HuH-7.5 (cell line): ENCODE data around the gene FAM9C.

Source experiments
- DNase-seq: peaks from one replicate; pipeline ENCODE4 v3.0.0; 2011; ENCODE audit warnings: low spot score

FAM9C gene

GRCh38 chrX:13007519-13008188 lies 36.8 kb downstream of the FAM9C start:
- DNase-seq: no peak

DNA sequence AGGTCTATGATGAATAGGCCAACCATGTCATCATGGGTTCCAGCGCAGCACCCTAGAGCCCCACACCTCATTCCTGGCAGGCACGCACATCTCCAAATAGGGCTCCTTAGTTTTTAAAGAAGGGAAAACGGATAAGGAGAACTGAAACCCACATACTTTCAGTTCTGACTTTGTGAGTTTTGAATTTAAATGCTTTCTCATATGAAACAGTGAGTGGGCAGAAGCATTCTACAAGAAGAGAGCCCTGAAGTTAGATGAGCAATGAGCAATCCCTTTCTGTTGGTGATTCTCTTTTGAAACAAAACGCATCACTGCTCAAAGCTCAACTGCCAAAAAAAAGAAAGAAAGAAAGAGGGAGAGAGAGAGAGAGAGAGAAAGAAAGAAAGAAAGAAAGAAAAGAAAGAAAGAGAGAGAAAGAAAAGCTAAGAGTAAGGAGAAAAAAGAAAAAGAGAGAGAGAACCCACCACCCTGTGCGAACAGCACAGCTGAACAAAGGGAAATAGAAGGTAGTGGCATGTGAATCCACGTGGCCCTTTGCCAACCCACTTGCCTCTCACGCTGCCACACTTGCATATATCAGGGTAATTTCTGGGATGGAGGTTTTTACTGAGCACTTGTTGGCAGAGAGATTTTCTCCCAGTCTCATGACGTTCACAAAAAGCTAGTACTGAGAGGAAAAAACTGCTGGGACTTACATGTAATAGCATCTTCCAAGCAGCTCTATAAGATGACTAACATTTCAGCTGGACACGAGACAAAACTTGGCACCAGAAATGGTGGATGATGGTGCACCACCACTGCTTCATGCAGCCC lies 38.6 kb downstream of the FAM9C start:
- no peak for DNase-seq

GRCh38 chrX:13001961-13002671 lies 42.3 kb downstream of the FAM9C start:
- DNase-seq: no peak

DNA sequence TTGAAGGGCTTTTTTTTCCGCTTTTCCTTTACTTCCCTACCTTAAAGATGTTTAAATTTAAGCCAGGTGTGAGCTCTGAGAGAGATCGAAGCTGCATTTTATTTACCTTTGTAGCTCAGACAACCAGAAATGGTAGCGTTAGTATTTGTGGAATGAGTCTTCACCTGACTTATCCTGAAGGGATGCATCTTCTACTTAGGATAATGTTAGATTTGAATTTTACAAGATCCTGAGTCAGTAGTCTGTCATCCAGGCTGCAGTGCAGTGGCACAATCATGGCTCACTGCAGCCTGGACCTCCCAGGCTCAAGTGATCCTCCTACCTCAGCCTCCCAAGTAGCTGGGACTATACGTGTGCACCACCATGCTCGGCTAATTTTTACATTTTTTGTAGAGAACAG lies 43.3 kb downstream of the FAM9C start:
- DNase-seq: no peak

- no peak for DNase-seq
Observed at GRCh38 chrX:13000301-13000811, 44.1 kb downstream of the FAM9C start.

- no peak for DNase-seq
Observed at GRCh38 chrX:12999422-12999821, 45.0 kb downstream of the FAM9C start.

GRCh38 chrX:12997906-12998687 lies 46.3 kb downstream of the FAM9C start:
- DNase-seq: no peak

GRCh38 chrX:12996934-12997435 lies 47.4 kb downstream of the FAM9C start:
- no peak for DNase-seq

- no peak for DNase-seq
Observed at GRCh38 chrX:12994321-12994720, 50.1 kb downstream of the FAM9C start.

DNA sequence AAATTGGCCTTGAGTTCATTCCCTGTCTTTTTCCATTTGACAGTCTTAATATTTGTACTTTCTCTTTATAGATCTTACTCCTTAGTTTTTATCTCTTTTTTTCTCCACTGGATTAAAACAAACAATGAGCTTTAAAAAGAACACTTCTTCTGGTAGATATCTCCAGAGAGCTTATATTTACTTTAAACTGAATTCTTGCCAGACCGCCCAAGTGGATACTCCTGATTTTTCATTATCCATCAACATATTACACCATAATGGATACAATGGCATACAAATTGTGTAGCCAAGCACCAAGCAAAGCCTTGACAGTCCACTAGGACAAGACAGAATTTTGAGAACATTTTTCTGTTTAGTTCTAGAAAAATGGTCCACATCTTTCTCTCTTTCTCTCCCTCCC lies 50.6 kb downstream of the FAM9C start:
- no peak for DNase-seq

GRCh38 chrX:12992544-12993118 lies 51.8 kb downstream of the FAM9C start:
- DNase-seq: no peak

- DNase-seq: no peak
Observed at GRCh38 chrX:12991575-12991974, 52.8 kb downstream of the FAM9C start.

GRCh38 chrX:12989461-12989860 lies 55.0 kb downstream of the FAM9C start:
- DNase-seq: no peak

GRCh38 chrX:12988797-12989196 lies 55.6 kb downstream of the FAM9C start:
- no peak for DNase-seq

DNA sequence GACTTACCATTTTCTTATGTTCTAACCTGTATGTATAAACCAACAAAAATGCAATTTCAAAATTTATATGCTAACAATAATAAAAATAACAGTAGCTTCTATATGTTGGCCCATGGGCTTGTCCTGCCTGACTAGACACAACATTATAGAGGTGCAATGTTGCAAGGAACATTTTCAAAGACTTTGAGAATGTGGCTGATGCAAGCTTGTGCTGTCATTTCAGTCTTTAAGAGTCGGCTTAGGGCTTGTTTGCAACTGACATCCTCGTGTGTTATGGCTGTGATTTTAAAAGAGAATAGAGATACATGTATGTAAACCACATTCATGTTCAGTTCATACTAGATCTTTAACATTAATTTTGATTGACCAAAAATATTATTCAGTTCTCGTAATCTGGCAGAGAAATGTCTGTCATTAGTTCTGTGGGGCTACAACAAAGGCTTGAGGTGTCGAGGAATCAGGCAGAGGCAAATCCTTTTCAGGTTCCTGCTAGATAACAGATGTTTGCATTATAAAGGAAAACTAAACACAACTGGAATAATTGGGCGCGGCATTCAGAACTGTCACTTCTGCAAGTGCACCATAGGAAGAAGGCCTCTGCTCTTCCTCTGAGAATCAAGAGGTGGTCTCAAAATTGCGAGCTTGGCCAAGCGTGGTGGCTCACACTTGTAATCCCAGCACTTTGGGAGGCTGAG lies 56.4 kb downstream of the FAM9C start:
- no peak for DNase-seq

DNA sequence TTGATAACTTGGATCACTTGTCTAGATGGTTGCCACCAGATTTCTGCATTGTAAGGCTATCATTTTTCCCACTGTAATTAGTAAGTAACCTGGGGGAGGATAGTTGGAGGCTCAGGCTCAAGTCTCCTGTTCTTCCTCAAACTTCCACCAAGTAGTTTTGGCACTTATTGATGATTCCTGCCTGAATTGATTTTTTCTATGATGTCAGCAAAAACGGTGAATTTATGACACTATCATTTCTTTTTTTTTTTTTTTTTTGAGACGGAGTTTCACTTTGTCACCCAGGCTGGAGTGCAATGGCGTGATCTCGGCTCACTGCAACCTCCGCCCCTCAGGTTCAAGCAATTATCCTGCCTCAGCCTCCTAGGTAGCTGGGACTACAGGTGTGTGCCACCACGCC lies 57.1 kb downstream of the FAM9C start:
- no peak for DNase-seq

GRCh38 chrX:12986886-12987285 lies 57.5 kb downstream of the FAM9C start:
- no peak for DNase-seq

DNA sequence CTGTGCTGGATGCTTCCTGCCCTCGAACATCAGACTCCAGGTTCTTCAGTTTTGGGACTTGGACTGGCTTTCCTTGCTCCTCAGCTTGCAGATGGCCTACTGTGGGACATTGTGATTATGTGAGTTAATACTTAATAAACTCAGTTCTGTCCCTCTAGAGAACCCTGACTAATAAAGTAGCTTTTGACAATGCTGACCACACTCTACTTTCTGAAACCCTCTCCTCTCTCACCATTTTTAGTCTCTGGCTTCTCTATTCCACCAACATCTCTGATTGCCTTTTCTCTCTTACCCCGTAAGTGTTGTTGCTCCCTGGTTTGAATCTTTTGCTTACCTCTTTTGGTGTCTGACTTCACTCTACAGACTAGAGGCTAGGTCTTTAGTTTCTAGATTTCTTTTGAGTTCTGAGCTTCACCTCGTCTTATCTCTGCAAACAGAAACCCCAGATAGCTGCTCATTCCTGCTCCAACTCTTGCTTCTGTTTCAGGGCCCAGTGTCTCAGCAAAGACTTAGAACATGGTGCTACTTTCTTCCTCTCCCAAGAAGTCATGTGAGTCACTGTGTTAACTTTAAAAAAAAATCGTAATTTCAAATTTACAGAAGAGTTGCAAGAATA lies 58.1 kb downstream of the FAM9C start:
- no peak for DNase-seq
